Fibroblast of lung (primary cell): ENCODE results near the gene ERCC1.

Source experiments
- EZH2 ChIP-seq: IDR thresholded peaks from 2 replicates; pipeline ENCODE4 v1.5.1; 2012; ENCODE audit warnings: low read length, control low read depth, mild to moderate bottlenecking; ENCODE audit errors: missing control alignments
- TF ChIP-seq, protein P1 (sequence below), 2 donors: IDR thresholded peaks in 1 of 2; conservative IDR thresholded peaks in 1 of 2; 1 replicate in 1 of 2; 2 replicates in 1 of 2; pipeline ENCODE4 v1.5.1; 2011 to 2012; ENCODE audit warnings: low read length in 2 of 2, control low read depth in 1 of 2, inconsistent platforms in 1 of 2, low read depth in 1 of 2, mild to moderate bottlenecking in 1 of 2

DNA sequence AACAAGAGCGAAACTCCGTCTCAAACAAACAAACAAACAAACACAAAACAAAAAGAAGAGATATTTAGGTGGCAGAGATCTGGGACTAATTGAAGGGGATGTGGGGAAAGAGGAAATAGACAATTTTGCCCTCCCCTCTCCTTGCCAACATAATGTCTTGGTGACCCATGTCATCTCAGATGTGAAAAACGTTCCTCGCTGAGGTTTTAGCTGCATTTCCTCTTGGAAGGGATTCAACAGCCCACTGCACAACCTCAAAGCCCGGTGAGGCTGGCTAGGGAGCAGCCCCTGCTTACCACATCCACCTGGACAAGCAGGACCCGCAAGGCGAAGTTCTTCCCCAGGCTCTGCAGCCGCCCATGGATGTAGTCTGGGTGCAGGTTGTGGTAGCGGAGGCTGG, 4.9 kb downstream of the ERCC1 start:
- no peak for TF ChIP-seq EZH2
- TF ChIP-seq, protein P1, sequence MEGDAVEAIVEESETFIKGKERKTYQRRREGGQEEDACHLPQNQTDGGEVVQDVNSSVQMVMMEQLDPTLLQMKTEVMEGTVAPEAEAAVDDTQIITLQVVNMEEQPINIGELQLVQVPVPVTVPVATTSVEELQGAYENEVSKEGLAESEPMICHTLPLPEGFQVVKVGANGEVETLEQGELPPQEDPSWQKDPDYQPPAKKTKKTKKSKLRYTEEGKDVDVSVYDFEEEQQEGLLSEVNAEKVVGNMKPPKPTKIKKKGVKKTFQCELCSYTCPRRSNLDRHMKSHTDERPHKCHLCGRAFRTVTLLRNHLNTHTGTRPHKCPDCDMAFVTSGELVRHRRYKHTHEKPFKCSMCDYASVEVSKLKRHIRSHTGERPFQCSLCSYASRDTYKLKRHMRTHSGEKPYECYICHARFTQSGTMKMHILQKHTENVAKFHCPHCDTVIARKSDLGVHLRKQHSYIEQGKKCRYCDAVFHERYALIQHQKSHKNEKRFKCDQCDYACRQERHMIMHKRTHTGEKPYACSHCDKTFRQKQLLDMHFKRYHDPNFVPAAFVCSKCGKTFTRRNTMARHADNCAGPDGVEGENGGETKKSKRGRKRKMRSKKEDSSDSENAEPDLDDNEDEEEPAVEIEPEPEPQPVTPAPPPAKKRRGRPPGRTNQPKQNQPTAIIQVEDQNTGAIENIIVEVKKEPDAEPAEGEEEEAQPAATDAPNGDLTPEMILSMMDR (conservative IDR thresholded peaks at IDR 0.05 in 1 of 2, IDR thresholded peaks at IDR 0.05 in 1 of 2; ENCODE audit: low read depth in 1 of 2, low read length in 2 of 2), result no peak
